IPS DF 4.7 (cell line): Measurements from ENCODE around the gene NR2F1.

Experiments
- DNase-seq: peaks from one replicate; pipeline ENCODE4 v3.0.0-alpha.2; 2013; ENCODE audit warnings: low spot score; ENCODE audit errors: extremely low read depth

The NR2F1 gene

DNA sequence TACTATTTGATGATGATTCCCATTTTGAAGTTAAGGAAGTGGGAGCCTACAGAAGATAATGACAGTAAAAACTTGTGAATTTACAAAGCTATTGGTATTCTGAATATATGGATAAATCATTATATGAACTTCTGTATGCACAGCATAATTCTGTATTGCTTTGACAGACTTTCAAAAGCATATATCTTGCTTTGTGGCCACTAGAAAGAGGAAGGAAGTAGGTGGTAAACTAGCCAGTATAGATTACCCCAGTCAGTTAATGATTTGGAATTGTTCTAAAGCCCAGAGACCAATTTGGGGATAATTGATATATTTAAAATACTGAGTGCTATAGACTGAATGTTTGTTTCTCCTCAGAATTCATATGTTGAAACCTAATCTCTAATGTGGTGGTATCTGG is 53.0 kb downstream of the NR2F1 start:
- no peak for DNase-seq

- DNase-seq, result no peak
These were observed 53.8 kb downstream of the NR2F1 start for GRCh38 chr5:93636837-93637236.

DNA sequence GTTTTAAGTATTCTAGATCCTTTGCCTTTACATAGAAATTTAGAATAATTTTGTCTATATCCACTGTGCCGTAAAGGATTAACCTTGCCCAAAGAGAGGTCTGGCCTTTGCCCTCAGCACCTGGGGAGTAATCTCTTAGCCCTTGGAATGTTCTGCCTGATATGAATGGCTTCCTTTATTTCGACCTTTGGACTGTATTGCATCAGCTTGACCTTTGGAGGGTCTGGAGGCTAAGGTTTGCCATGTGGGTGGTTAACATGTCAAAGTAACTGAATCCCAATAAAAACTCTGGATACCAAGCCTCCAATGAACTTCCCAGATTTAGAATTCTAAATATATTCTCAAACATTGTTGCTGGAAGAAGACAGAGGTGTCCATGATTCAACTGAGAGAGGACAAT is 54.7 kb downstream of the NR2F1 start:
- no peak for DNase-seq

DNA sequence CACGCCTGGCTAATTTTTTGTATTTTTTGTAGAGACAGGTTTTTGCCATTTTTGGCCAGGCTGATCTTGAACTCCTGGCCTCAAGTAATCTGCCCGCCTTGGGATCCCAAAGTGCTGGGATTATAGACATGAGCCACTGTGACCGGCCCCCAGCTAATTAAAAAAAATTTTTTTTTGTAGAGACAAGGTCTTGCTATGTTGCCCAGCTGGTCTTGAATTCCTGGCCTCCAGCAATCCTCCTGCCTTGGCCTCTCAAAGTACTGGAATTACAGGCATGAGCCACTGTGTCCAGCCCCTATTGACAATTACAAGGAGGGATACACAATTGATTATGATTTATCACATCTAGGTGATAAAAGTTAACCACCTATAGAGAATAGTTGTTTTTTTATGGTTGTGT is 59.5 kb downstream of the NR2F1 start:
- DNase-seq, result no peak
